H9 (cell line): ENCODE results near the gene GALNT16. TPM values are rescaled to one million over a fixed set of nuclear protein-coding genes. Genes with fewer than 3 reads are reported as not detected.

Experiments used
- DNase-seq: peaks from one replicate; pipeline ENCODE4 v3.0.0-alpha.2; 2017
- H2AFZ ChIP-seq: one replicate; pipeline ENCODE4 v1.6.1; 2013; ENCODE audit warnings: mild to moderate bottlenecking, low read length, control low read depth, moderate library complexity
- H2AK5ac ChIP-seq: 2 replicates; pipeline ENCODE4 v1.6.1; 2013; ENCODE audit warnings: low read length, control low read depth, mixed read lengths; ENCODE audit not compliant: insufficient read length
- H2BK120ac ChIP-seq: one replicate; pipeline ENCODE4 v1.6.1; 2013; ENCODE audit warnings: low read depth, mild to moderate bottlenecking, low read length, control low read depth, inconsistent platforms; ENCODE audit not compliant: poor library complexity, severe bottlenecking
- H2BK12ac ChIP-seq: 2 replicates; pipeline ENCODE4 v1.6.1; 2013; ENCODE audit warnings: low read length, control low read depth, mixed read lengths, low read depth; ENCODE audit not compliant: insufficient read length
- H2BK15ac ChIP-seq: 2 replicates; pipeline ENCODE4 v1.6.1; 2013; ENCODE audit warnings: low read depth, low read length, control low read depth
- H2BK20ac ChIP-seq: one replicate; pipeline ENCODE4 v1.6.1; 2013; ENCODE audit warnings: low read depth, mild to moderate bottlenecking, low read length, control low read depth, inconsistent platforms; ENCODE audit not compliant: poor library complexity, severe bottlenecking
- H2BK5ac ChIP-seq: 2 replicates; pipeline ENCODE4 v1.6.1; 2013; ENCODE audit warnings: low read length, control low read depth, mixed read lengths; ENCODE audit not compliant: insufficient read length
- H3K14ac ChIP-seq: 2 replicates; pipeline ENCODE4 v1.6.1; 2013; ENCODE audit warnings: low read length, control low read depth; ENCODE audit not compliant: insufficient read depth
- H3K18ac ChIP-seq: 2 replicates; pipeline ENCODE4 v1.6.1; 2013; ENCODE audit warnings: low read depth, mild to moderate bottlenecking, mixed read lengths, low read length, control low read depth; ENCODE audit not compliant: insufficient read length
- H3K23ac ChIP-seq: 2 replicates; pipeline ENCODE4 v1.6.1; 2013; ENCODE audit warnings: low read length, control low read depth, mixed read lengths, low read depth; ENCODE audit not compliant: insufficient read length
- H3K23me2 ChIP-seq: 2 replicates; pipeline ENCODE4 v1.6.1; 2013; ENCODE audit warnings: low read depth, mild to moderate bottlenecking, mixed read lengths, low read length, control low read depth; ENCODE audit not compliant: insufficient read length, poor library complexity, severe bottlenecking
- H3K27ac ChIP-seq: 2 replicates; pipeline ENCODE4 v1.5.1; 2013; ENCODE audit warnings: low read length, control low read depth, mixed read lengths, low read depth; ENCODE audit not compliant: insufficient read length
- H3K27me3 ChIP-seq: 2 replicates; pipeline ENCODE4 v1.6.1; 2013; ENCODE audit warnings: low read length, control low read depth, inconsistent platforms; ENCODE audit not compliant: insufficient read depth
- H3K4ac ChIP-seq: 2 replicates; pipeline ENCODE4 v1.6.1; 2013; ENCODE audit warnings: low read depth, mild to moderate bottlenecking, control low read depth, inconsistent platforms, low read length, moderate library complexity
- H3K4me1 ChIP-seq: 2 replicates; pipeline ENCODE4 v1.6.1; 2013; ENCODE audit warnings: low read length, control low read depth, inconsistent platforms; ENCODE audit not compliant: insufficient read depth
- H3K4me2 ChIP-seq: 2 replicates; pipeline ENCODE4 v1.6.1; 2013; ENCODE audit warnings: low read length, control low read depth, mixed read lengths; ENCODE audit not compliant: insufficient read length, insufficient read depth
- H3K56ac ChIP-seq: 2 replicates; pipeline ENCODE4 v1.6.1; 2013; ENCODE audit warnings: low read depth, mild to moderate bottlenecking, mixed read lengths, low read length, control low read depth; ENCODE audit not compliant: insufficient read length
- H3K79me1 ChIP-seq: 2 replicates; pipeline ENCODE4 v1.6.1; 2013; ENCODE audit warnings: low read depth, mild to moderate bottlenecking, moderate library complexity, low read length, control low read depth, inconsistent platforms; ENCODE audit not compliant: insufficient read depth, poor library complexity, severe bottlenecking
- H3K79me2 ChIP-seq: 2 replicates; pipeline ENCODE4 v1.6.1; 2013; ENCODE audit warnings: low read length, control low read depth, inconsistent platforms; ENCODE audit not compliant: insufficient read depth
- H3K9ac ChIP-seq: 2 replicates; pipeline ENCODE4 v1.6.1; 2013; ENCODE audit warnings: low read length, control low read depth, mixed read lengths; ENCODE audit not compliant: insufficient read length; ENCODE audit errors: extremely low read depth
- H3K9me3 ChIP-seq: one replicate; pipeline ENCODE4 v1.6.1; 2013; ENCODE audit warnings: low read depth, low read length, inconsistent platforms; ENCODE audit not compliant: control insufficient read depth
- H3T11ph ChIP-seq: one replicate; pipeline ENCODE4 v1.6.1; 2013; ENCODE audit warnings: mild to moderate bottlenecking, low read length, control low read depth, inconsistent platforms
- H4K20me1 ChIP-seq: one replicate; pipeline ENCODE4 v1.6.1; 2013; ENCODE audit not compliant: control insufficient read depth, insufficient read length, insufficient read depth
- H4K5ac ChIP-seq: 2 replicates; pipeline ENCODE4 v1.6.1; 2013; ENCODE audit warnings: low read depth, mild to moderate bottlenecking, mixed read lengths, low read length, control low read depth; ENCODE audit not compliant: insufficient read length
- H4K8ac ChIP-seq: replicated peaks from 2 replicates; pipeline ENCODE4 v1.6.1; 2013; ENCODE audit warnings: low read length, control low read depth, mixed read lengths, low read depth; ENCODE audit not compliant: insufficient read length
- H4K91ac ChIP-seq: 2 replicates; pipeline ENCODE4 v1.6.1; 2013; ENCODE audit warnings: low read depth, mild to moderate bottlenecking, moderate library complexity, mixed read lengths, low read length, control low read depth; ENCODE audit not compliant: insufficient read length
- H3K27ac Mint-ChIP-seq, 3 experiments: 2 replicates in 2 of 3; 3 replicates in 1 of 3; pipeline ENCODE4 v1.8.0; 2020 to 2021; ENCODE audit warnings: mixed read lengths in 3 of 3, mild to moderate bottlenecking in 1 of 3, moderate library complexity in 1 of 3
- H3K27me3 Mint-ChIP-seq: 2 replicates; pipeline ENCODE4 v1.8.0; 2021; ENCODE audit warnings: low read depth, mild to moderate bottlenecking, moderate library complexity, mixed read lengths
- H3K36me3 Mint-ChIP-seq, 3 experiments: 2 replicates in 2 of 3; 3 replicates in 1 of 3; pipeline ENCODE4 v1.8.0; 2020 to 2021; ENCODE audit warnings: low read depth in 3 of 3, mixed read lengths in 3 of 3; ENCODE audit not compliant: insufficient read depth in 1 of 3
- H3K4me1 Mint-ChIP-seq, 2 experiments: 2 replicates each; pipeline ENCODE4 v1.8.0; 2020; ENCODE audit warnings: mixed read lengths in 2 of 2
- H3K4me3 Mint-ChIP-seq, 2 experiments: 2 replicates in 1 of 2; 3 replicates in 1 of 2; pipeline ENCODE4 v1.8.0; 2020 to 2021; ENCODE audit warnings: mild to moderate bottlenecking in 2 of 2, mixed read lengths in 2 of 2, moderate library complexity in 1 of 2
- H3K9me3 Mint-ChIP-seq, 2 experiments: 2 replicates in 1 of 2; 3 replicates in 1 of 2; pipeline ENCODE4 v1.8.0; 2020; ENCODE audit warnings: mild to moderate bottlenecking in 2 of 2, mixed read lengths in 2 of 2, moderate library complexity in 1 of 2
- WGBS: extraction: QIAGEN DNeasy Blood & Tissue Kit; methylation state at CpG from one replicate; pipeline ENCODE4 v1.1.7; 2013; ENCODE audit warnings: missing lambda C conversion rate, low lambda C conversion rate, mixed read lengths; ENCODE audit not compliant: insufficient read length; ENCODE audit errors: extremely low coverage; 5-methylcytosine and 5-hydroxymethylcytosine counted together
- total RNA-seq: library from RNA; stranded (reverse); gene quantifications from 2 replicates; pipeline ENCODE4 v1.2.1, GENCODE V29; 2021
- TF ChIP-seq, protein P1 (sequence below): fragments of 200-600 bp; sonication (generic); conservative IDR thresholded peaks from 3 replicates; pipeline ENCODE4 v1.8.0; 2021; ENCODE audit warnings: antibody characterized with exemption, mild to moderate bottlenecking

The GALNT16 gene
- total RNA-seq, 1 experiment from 2014 or later: 2.3 TPM

GRCh38 chr14:69246331-69246730 lies 13.6 kb upstream of the GALNT16 start:
- no peak overlapping the region for H2BK15ac ChIP-seq

More at GRCh38 chr14:69246331-69246730, 13.6 kb upstream of the GALNT16 start:
- no peaks in the 10 kb centered on the region for H3K9me3 ChIP-seq
- H4K91ac ChIP-seq: no peak overlapping the region
- H4K20me1 ChIP-seq: no peaks in the 10 kb centered on the region
- TF ChIP-seq, protein P1, sequence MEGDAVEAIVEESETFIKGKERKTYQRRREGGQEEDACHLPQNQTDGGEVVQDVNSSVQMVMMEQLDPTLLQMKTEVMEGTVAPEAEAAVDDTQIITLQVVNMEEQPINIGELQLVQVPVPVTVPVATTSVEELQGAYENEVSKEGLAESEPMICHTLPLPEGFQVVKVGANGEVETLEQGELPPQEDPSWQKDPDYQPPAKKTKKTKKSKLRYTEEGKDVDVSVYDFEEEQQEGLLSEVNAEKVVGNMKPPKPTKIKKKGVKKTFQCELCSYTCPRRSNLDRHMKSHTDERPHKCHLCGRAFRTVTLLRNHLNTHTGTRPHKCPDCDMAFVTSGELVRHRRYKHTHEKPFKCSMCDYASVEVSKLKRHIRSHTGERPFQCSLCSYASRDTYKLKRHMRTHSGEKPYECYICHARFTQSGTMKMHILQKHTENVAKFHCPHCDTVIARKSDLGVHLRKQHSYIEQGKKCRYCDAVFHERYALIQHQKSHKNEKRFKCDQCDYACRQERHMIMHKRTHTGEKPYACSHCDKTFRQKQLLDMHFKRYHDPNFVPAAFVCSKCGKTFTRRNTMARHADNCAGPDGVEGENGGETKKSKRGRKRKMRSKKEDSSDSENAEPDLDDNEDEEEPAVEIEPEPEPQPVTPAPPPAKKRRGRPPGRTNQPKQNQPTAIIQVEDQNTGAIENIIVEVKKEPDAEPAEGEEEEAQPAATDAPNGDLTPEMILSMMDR: no peak
- H3K23me2 ChIP-seq: no peaks in the 10 kb centered on the region
- H3K27ac ChIP-seq: no peak overlapping the region
- no peak overlapping the region for H3K4me3 Mint-ChIP-seq
- no peaks in the 10 kb centered on the region for H3K4me1 Mint-ChIP-seq
- no peak overlapping the region for H2AK5ac ChIP-seq
- H3K36me3 Mint-ChIP-seq: peaks cover 0 to 6% (median 6%) of the 10 kb centered on the region in 3 experiments; a peak in 4 of 7 replicates
- H2BK120ac ChIP-seq: no peak overlapping the region
- no peak overlapping the region for H4K8ac ChIP-seq
- H3K4ac ChIP-seq: no peak overlapping the region
- no peaks in the 10 kb centered on the region for H3K4me1 ChIP-seq
- H3K14ac ChIP-seq: no peak overlapping the region
- no peak overlapping the region for H2BK5ac ChIP-seq
- no CpG with 5 or more reads among the region's 3 CpGs for WGBS
- H3K27ac Mint-ChIP-seq: no peak overlapping the region; a peak in 1 of 7 replicates
- H3K56ac ChIP-seq: no peak overlapping the region
- H3K18ac ChIP-seq: no peak overlapping the region
- H3K9me3 Mint-ChIP-seq: no peaks in the 10 kb centered on the region
- no peak for DNase-seq
- H3K4me2 ChIP-seq: no peak overlapping the region
- H3K23ac ChIP-seq: no peak overlapping the region
- H3T11ph ChIP-seq: no peak overlapping the region
- H3K27me3 ChIP-seq: no peaks in the 10 kb centered on the region
- H2AFZ ChIP-seq: no peak overlapping the region
- no peak overlapping the region for H2BK12ac ChIP-seq
- no peak overlapping the region for H4K5ac ChIP-seq
- 0 out of 2 replicates have a peak, but pooled peaks cover 2% of the 10 kb centered on the region for H3K79me2 ChIP-seq
- H3K27me3 Mint-ChIP-seq: no peaks in the 10 kb centered on the region; the same call in none of the 2 replicates
- H3K9ac ChIP-seq: no peak overlapping the region
- no peaks in the 10 kb centered on the region for H3K79me1 ChIP-seq
- H2BK20ac ChIP-seq: no peak overlapping the region
